Liver (tissue), 3 donors: Measurements from ENCODE around the gene SIK2.

Source experiments
- CTCF ChIP-seq: fragments of 150-350 bp; IDR thresholded peaks from 2 replicates; pipeline ENCODE4 v1.5.1; 2017; ENCODE audit warnings: improper control_type of control experiment, low read depth, low read length; ENCODE audit not compliant: missing input control
- FOXA1 ChIP-seq: IDR thresholded peaks from 2 replicates; pipeline ENCODE4 v1.6.1; 2016; ENCODE audit warnings: antibody characterized with exemption
- FOXA2 ChIP-seq: IDR thresholded peaks from 2 replicates; pipeline ENCODE4 v1.6.1; 2016; ENCODE audit warnings: antibody characterized with exemption
- JUND ChIP-seq, 2 donors: IDR thresholded peaks; 2 replicates each; pipeline ENCODE4 v1.6.1; 2016; ENCODE audit warnings: antibody characterized with exemption in 2 of 2
- MAX ChIP-seq: IDR thresholded peaks from 2 replicates; pipeline ENCODE4 v1.6.1; 2016; ENCODE audit warnings: antibody characterized with exemption
- RAD21 ChIP-seq, 2 donors: IDR thresholded peaks; 2 replicates each; pipeline ENCODE4 v1.6.1; 2016; ENCODE audit warnings: antibody characterized with exemption in 2 of 2, mild to moderate bottlenecking in 2 of 2
- REST ChIP-seq: IDR thresholded peaks from 2 replicates; pipeline ENCODE4 v1.6.1; 2016; ENCODE audit warnings: antibody characterized with exemption, mild to moderate bottlenecking
- SP1 ChIP-seq: IDR thresholded peaks from 2 replicates; pipeline ENCODE4 v1.6.1; 2018; ENCODE audit warnings: antibody characterized with exemption, mild to moderate bottlenecking
- TAF1 ChIP-seq: conservative IDR thresholded peaks from 2 replicates; pipeline ENCODE4 v1.6.1; 2016; ENCODE audit warnings: antibody characterized with exemption, mild to moderate bottlenecking
- YY1 ChIP-seq: IDR thresholded peaks from 2 replicates; pipeline ENCODE4 v1.6.1; 2016; ENCODE audit warnings: antibody characterized with exemption, mild to moderate bottlenecking
- donor health status: healthy.
- donor health status: healthy.

GRCh38 chr11:111733016-111733415 is 130.8 kb downstream of the SIK2 start:
- TF ChIP-seq CTCF, result no peak
- no peak for TF ChIP-seq FOXA2
- TF ChIP-seq MAX, result no peak
- TF ChIP-seq JUND (IDR thresholded peaks at IDR 0.05), result no peak
- no peak for TF ChIP-seq FOXA1
- no peak for TF ChIP-seq TAF1
- TF ChIP-seq REST, result no peak
- TF ChIP-seq SP1, result peak; percentile 22
- peak in 1 of 2 donors; percentile 21 for TF ChIP-seq RAD21 (IDR thresholded peaks at IDR 0.05)
- no peak for TF ChIP-seq YY1
